BJ (cell line): ENCODE results near the gene VRK3. TPM values are rescaled to one million over a fixed set of nuclear protein-coding genes. Genes with fewer than 3 reads are reported as not detected.
A peak's percentile ranks its signal among the peaks of the same experiment; 100 is the strongest.
"Not testable (repeated sequence)": the region's sequence is repeated elsewhere in the genome, so short reads cannot be mapped to it uniquely, and the experiment has no call there.

Experiments
- CTCF ChIA-PET: fragments of 350-600 bp; formaldehyde crosslinking; extraction: SDS; loops from one replicate; lab custom pipeline; 2021; ENCODE audit warnings: antibody characterized with exemption, inconsistent platforms; lab: Yijun Ruan, JAX
- POLR2A ChIA-PET: fragments of 300-600 bp; sonication (Branson Sonifier 250); formaldehyde crosslinking; extraction: SDS; loops from one replicate; lab custom pipeline; 2021; ENCODE audit warnings: antibody characterized with exemption; lab: Charles Lee
- DNase-seq: peaks from one replicate; pipeline ENCODE4 v3.0.0-alpha.2; 2011; ENCODE audit warnings: low read depth
- H3K27me3 ChIP-seq: 2 replicates; pipeline ENCODE4 v1.6.0; 2011; ENCODE audit warnings: low read length; ENCODE audit not compliant: control insufficient read depth, insufficient read depth
- H3K36me3 ChIP-seq: 2 replicates; pipeline ENCODE4 v1.5.1; 2011; ENCODE audit warnings: low read length; ENCODE audit not compliant: control insufficient read depth, insufficient read depth
- H3K4me3 ChIP-seq: 2 replicates; pipeline ENCODE4 v1.5.1; 2011; ENCODE audit warnings: low read depth, mild to moderate bottlenecking, control low read depth, low read length
- CTCF ChIP-seq: IDR thresholded peaks from 2 replicates; pipeline ENCODE4 v1.5.1; 2011; ENCODE audit warnings: low read depth, mild to moderate bottlenecking, control low read depth, inconsistent platforms, low read length, moderate library complexity; ENCODE audit not compliant: insufficient read depth
- polyA plus RNA-seq: library from polyadenylated mRNA; depleted of rRNA; stranded (reverse); fragments of >200 nt; gene quantifications from 2 replicates; pipeline ENCODE4 v1.2.3, GENCODE V29; 2011

The VRK3 gene
- polyA plus RNA-seq, 1 experiment, result 34.1 TPM

- DNase-seq, result no peak
- Histone ChIP-seq H3K27me3 (no peaks in the 10 kb centered on the region), H3K36me3 (no peaks in the 10 kb centered on the region), H3K4me3 (no peak overlapping the region)
- no peak for TF ChIP-seq CTCF
- POLR2A ChIA-PET, result no interaction called here
- CTCF ChIA-PET, result no interaction called here
Observed at GRCh38 chr19:50060107-50060506, 34.9 kb upstream of the VRK3 start.

GRCh38 chr19:50059045-50059444, 33.9 kb upstream of the VRK3 start:
- Histone ChIP-seq H3K36me3 (no peaks in the 10 kb centered on the region), H3K27me3 (no peaks in the 10 kb centered on the region), H3K4me3 (no peak overlapping the region)
- no peak for DNase-seq
- ChIA-PET POLR2A (no interaction called here), CTCF (no interaction called here)
- TF ChIP-seq CTCF, result no peak

GRCh38 chr19:50058425-50058824, 33.3 kb upstream of the VRK3 start:
- Histone ChIP-seq H3K4me3 (no peak overlapping the region), H3K27me3 (no peaks in the 10 kb centered on the region), H3K36me3 (no peaks in the 10 kb centered on the region)
- POLR2A ChIA-PET, result no interaction called here
- CTCF ChIA-PET, result no interaction called here
- TF ChIP-seq CTCF, result no peak
- DNase-seq, result no peak

- no peaks in the 10 kb centered on the region for H3K36me3 ChIP-seq
- no peak overlapping the region for H3K4me3 ChIP-seq
- no peak for TF ChIP-seq CTCF
- ChIA-PET CTCF (no interaction called here), POLR2A (no interaction called here)
- DNase-seq, result no peak
- no peaks in the 10 kb centered on the region for H3K27me3 ChIP-seq
Observed at GRCh38 chr19:50053119-50053518, 27.9 kb upstream of the VRK3 start.

GRCh38 chr19:50051964-50052363, 26.8 kb upstream of the VRK3 start:
- ChIA-PET CTCF (no interaction called here), POLR2A (no interaction called here)
- Histone ChIP-seq H3K4me3 (no peak overlapping the region), H3K27me3 (no peaks in the 10 kb centered on the region), H3K36me3 (no peaks in the 10 kb centered on the region)
- no peak for TF ChIP-seq CTCF
- no peak for DNase-seq

- DNase-seq, H3K27me3 ChIP-seq, H3K36me3 ChIP-seq, POLR2A ChIA-PET: not testable (repeated sequence)
- CTCF ChIA-PET, result interaction anchor here (1.4 kb wide), 1 partner anchor 13 kb away, joined by 3 read pairs; no protein-coding TSS in a partner anchor
- peak overlapping the region; percentile 46 for H3K4me3 ChIP-seq
Observed at GRCh38 chr19:50051228-50051895, 26.2 kb upstream of the VRK3 start.
